Epithelial cell of proximal tubule (primary cell): Measurements from ENCODE around the gene ALDOC. TPM values are rescaled to one million over a fixed set of nuclear protein-coding genes. Genes with fewer than 3 reads are reported as not detected.

Source experiments
- DNase-seq: peaks from one replicate; pipeline ENCODE4 v3.0.0-alpha.2; 2011; ENCODE audit warnings: low read depth
- H3K4me3 ChIP-seq: 2 replicates; pipeline ENCODE4 v1.5.1; 2011; ENCODE audit warnings: low read depth, mild to moderate bottlenecking, low read length
- CTCF ChIP-seq: conservative IDR thresholded peaks from 2 replicates; pipeline ENCODE4 v1.5.1; 2012; ENCODE audit warnings: low read depth, mild to moderate bottlenecking, low read length
- total RNA-seq: library from RNA; depleted of rRNA; stranded (reverse); fragments of >200 nt; gene quantifications from 2 replicates; pipeline ENCODE4 v1.2.3, GENCODE V29; 2015

The ALDOC gene
- total RNA-seq, 1 donor from 2014 or later: 100.0 TPM

- TF ChIP-seq CTCF: no peak
- H3K4me3 ChIP-seq: peak within 1 kb of the TSS; percentile 73
- no peak for DNase-seq
These were observed 24.3 kb downstream of the ALDOC start, which contains the start of gene UNC119 for GRCh38 chr17:28552176-28552999. UNC119 (minus strand) TSS chr17:28552624; CDS start chr17:28552557, 67 bp downstream.

- no peak for TF ChIP-seq CTCF
- DNase-seq: no peak
These were observed 25.1 kb downstream of the ALDOC start for GRCh38 chr17:28551421-28552175.

GRCh38 chr17:28550858-28551257 is 25.8 kb downstream of the ALDOC start:
- TF ChIP-seq CTCF: no peak
- no peak for DNase-seq
- no peak overlapping the region for H3K4me3 ChIP-seq

More at GRCh38 chr17:28551421-28552175, 25.1 kb downstream of the ALDOC start:
- peak overlapping the region; percentile 73 for H3K4me3 ChIP-seq

- DNase-seq: no peak
- no peak for TF ChIP-seq CTCF
- no peak overlapping the region for H3K4me3 ChIP-seq
These were observed 27.2 kb downstream of the ALDOC start for GRCh38 chr17:28549236-28550132.

- no peak overlapping the region for H3K4me3 ChIP-seq
- DNase-seq: no peak
- no peak for TF ChIP-seq CTCF
These were observed 28.1 kb downstream of the ALDOC start for GRCh38 chr17:28548417-28549130.
